Omental fat pad (tissue), 4 donors: Measurements from ENCODE around the gene RAB3IP. TPM values are rescaled to one million over a fixed set of nuclear protein-coding genes. Genes with fewer than 3 reads are reported as not detected.
"Not testable (repeated sequence)": the region's sequence is repeated elsewhere in the genome, so short reads cannot be mapped to it uniquely, and the experiment has no call there.

ENCODE experiments used
- ATAC-seq: fragments of 150-250 bp; one replicate; pipeline ENCODE4 v1.9.1; 2016; ENCODE audit warnings: mild to moderate bottlenecking, moderate library complexity; ENCODE audit not compliant: low FRiP score
- DNase-seq: peaks from one replicate; pipeline ENCODE4 v3.0.0-alpha.2; 2019; ENCODE audit warnings: low spot score
- CTCF ChIP-seq, 3 donors: fragments of 450-650 bp; IDR thresholded peaks; one replicate each; pipeline ENCODE4 v1.5.1; 2016 to 2017; ENCODE audit warnings: antibody characterized with exemption in 3 of 3, mild to moderate bottlenecking in 3 of 3, moderate library complexity in 2 of 3
- total RNA-seq, 4 donors: library from RNA; depleted of rRNA; stranded (reverse); fragments of >200 nt; gene quantifications; one replicate each; pipeline ENCODE4 v1.1.0, GENCODE V29; 2016

RAB3IP gene
- total RNA-seq, 4 donors from 2014 or later: 8.2 to 16.1 (median 11.9) TPM

DNA sequence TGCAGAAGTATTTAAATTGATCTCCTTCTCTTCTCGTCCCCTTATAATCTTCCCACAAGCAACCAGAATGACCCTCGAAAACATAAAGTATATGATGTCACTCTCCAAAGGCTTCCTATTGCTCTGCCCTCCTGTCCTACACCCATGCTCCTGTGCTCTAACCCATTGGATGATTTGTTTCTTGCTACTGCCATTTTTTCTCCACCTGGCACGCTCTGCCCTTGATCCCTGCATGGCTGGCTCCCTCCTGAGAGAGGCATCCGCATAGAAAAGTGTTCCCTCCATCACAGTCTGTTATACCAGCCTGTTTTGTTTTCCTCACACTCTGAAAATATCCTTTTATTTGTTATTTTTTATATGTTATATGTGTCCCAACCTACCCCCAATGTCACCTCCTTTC lies 106.2 kb downstream of the RAB3IP start:
- no peak for TF ChIP-seq CTCF (IDR thresholded peaks at IDR 0.05)
- ATAC-seq: no peak
- DNase-seq: no peak

DNA sequence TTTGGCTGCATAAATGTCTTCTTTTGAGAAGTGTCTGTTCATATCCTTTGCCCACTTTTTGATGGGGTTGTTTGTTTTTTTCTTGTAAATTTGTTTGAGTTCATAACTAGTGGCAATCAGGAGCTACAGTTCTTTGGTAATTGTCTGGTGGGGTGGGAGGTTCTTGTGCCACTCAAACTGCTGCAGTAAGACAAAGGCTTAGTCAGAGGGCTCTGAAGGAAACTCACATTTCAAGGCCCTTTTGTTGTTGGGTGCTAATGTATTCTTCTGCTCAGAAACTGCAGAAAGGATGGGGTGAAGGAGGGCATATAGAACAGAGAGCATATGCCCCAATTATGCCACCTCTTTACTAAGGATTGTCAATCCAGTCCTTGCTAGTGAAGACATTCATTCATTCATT lies 108.3 kb downstream of the RAB3IP start:
- ATAC-seq: no peak
- TF ChIP-seq CTCF (IDR thresholded peaks at IDR 0.05): no peak
- DNase-seq: no peak

GRCh38 chr12:69851976-69852375 lies 113.3 kb downstream of the RAB3IP start:
- TF ChIP-seq CTCF (IDR thresholded peaks at IDR 0.05): no peak
- DNase-seq: no peak
- ATAC-seq: no peak

- not testable (repeated sequence) for DNase-seq, ATAC-seq
Observed at GRCh38 chr12:69853176-69853961, 114.7 kb downstream of the RAB3IP start.

GRCh38 chr12:69866698-69867097 lies 128.0 kb downstream of the RAB3IP start:
- DNase-seq: no peak
- TF ChIP-seq CTCF (IDR thresholded peaks at IDR 0.05): no peak
- no peak for ATAC-seq

GRCh38 chr12:69868695-69869094 lies 130.0 kb downstream of the RAB3IP start:
- ATAC-seq (no peak), DNase-seq (no peak)
- no peak for TF ChIP-seq CTCF (IDR thresholded peaks at IDR 0.05)

- DNase-seq (no peak), ATAC-seq (no peak)
- TF ChIP-seq CTCF (IDR thresholded peaks at IDR 0.05): no peak
Observed at GRCh38 chr12:69872804-69873203, 134.1 kb downstream of the RAB3IP start.

Other genes starting within 250 kb of the RAB3IP start
- 100 to 1,000 TPM in 3 of 4 donors, 10 to 100 TPM in 1; 99.5 to 222 (median 129) TPM for gene CCT2, start 153.4 kb upstream of the RAB3IP start, total RNA-seq
- not detected for gene LRRC10, start 128.0 kb upstream of the RAB3IP start, total RNA-seq
- gene BEST3, start 39.6 kb upstream of the RAB3IP start, total RNA-seq: not detected
- not detected for gene MYRFL, start 86.4 kb downstream of the RAB3IP start, total RNA-seq